ENCODE data around the gene ZBTB45. TPM values are rescaled to one million over a fixed set of nuclear protein-coding genes. Genes with fewer than 3 reads are reported as not detected.

ZBTB45 gene
- total RNA-seq, 1 experiment from 2014 or later: 14.8 TPM

- H3K4me3 ChIP-seq (ENCODE audit: low read depth, low read length): peak overlapping the region; percentile 53
- no TSS peak for BruUV-seq (replicated peaks)
These were observed 42.8 kb upstream of the ZBTB45 start for GRCh38 chr19:58562122-58563033.

DNA sequence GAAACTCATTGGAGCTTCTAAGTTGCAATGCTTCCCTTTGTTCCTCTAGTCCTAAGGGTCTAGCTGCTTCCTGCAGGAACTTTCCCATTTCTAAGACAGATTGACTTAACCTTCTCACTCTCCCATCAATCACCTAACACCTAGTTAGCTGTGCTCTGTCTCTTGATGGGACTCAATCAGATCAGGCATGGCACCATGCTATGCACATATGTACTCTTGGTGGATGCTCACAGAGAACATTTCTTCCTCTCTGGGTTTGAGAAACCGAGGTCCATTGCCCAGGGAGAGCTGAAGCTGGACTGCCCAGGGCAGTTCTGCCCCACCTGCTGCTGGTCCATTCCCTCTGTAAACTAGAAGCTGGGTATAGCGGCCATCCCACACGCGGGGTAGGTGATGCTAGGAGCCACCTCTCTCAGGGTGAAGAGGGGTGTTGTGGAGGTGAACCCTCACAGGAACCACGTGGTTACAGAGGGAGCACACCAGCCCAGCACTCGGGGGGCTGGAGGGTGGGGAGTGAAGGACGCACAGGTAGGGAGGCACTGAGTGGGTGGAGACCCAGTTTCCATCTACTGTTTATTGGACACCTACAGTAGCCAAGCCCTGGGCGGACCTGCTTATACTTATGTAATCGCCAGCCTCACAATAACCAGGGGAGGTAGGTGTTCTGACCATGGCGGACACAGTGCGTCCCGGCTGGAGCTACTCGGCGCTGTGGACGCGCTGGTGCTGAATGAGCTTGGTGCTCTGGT is 41.9 kb upstream of the ZBTB45 start:
- no peak for DNase-seq
- Mint-ChIP-seq H3K36me3 (ENCODE audit: insufficient read depth, unreplicated experiment) (peaks cover 98% of the 10 kb centered on the region), H3K4me1 (ENCODE audit: low read depth, unreplicated experiment) (peaks cover 31% of the 10 kb centered on the region), H3K27me3 (ENCODE audit: insufficient read depth, unreplicated experiment) (no peaks in the 10 kb centered on the region), H3K4me3 (ENCODE audit: unreplicated experiment) (peak overlapping the region; percentile 99), H3K27ac (ENCODE audit: unreplicated experiment) (peak overlapping the region; percentile 58), H3K9me3 (ENCODE audit: unreplicated experiment) (no peaks in the 10 kb centered on the region)
- no TSS peak for BruUV-seq (replicated peaks)
- Histone ChIP-seq H3K4me3 (ENCODE audit: low read depth, low read length) (peak overlapping the region; percentile 53), H3K36me3 (ENCODE audit: control insufficient read depth, insufficient read depth, low read length) (no peaks in the 10 kb centered on the region; the same call in 1 of the 2 replicates), H3K4me1 (peaks cover 8% of the 10 kb centered on the region; the same call in 1 of the 2 replicates), H3K9me3 (no peaks in the 10 kb centered on the region), H3K27me3 (replicated peaks; ENCODE audit: control insufficient read depth, insufficient read depth, low read length) (no peaks in the 10 kb centered on the region)
- ChIA-PET CTCF (interaction anchor here (1.3 kb wide), 1 partner anchor 18 kb away, joined by 3 read pairs; the partner anchor contains the start of gene TRIM28), POLR2A (interaction anchor here (1.2 kb wide), 1 partner anchor 18 kb away, joined by 3 read pairs; the partner anchor contains the start of gene TRIM28)
- intact Hi-C loops (cut with micrococcal nuclease; ENCODE audit: unreplicated experiment): no loop called here
- no peak for TF ChIP-seq CTCF (IDR thresholded peaks at IDR 0.05; ENCODE audit: insufficient read depth in 1 of 2, low read depth in 1 of 2, low read length in 1 of 2, severe bottlenecking in 1 of 2, unreplicated experiment in 1 of 2)

More at GRCh38 chr19:58562122-58563033, 42.8 kb upstream of the ZBTB45 start:
- Histone ChIP-seq H3K36me3 (ENCODE audit: control insufficient read depth, insufficient read depth, low read length) (no peaks in the 10 kb centered on the region; the same call in 1 of the 2 replicates), H3K4me1 (peaks cover 4% of the 10 kb centered on the region; the same call in 1 of the 2 replicates), H3K9me3 (no peaks in the 10 kb centered on the region), H3K27me3 (replicated peaks; ENCODE audit: control insufficient read depth, insufficient read depth, low read length) (no peaks in the 10 kb centered on the region)
- Mint-ChIP-seq H3K27ac (ENCODE audit: unreplicated experiment) (peak overlapping the region; percentile 58), H3K9me3 (ENCODE audit: unreplicated experiment) (no peaks in the 10 kb centered on the region), H3K27me3 (ENCODE audit: insufficient read depth, unreplicated experiment) (no peaks in the 10 kb centered on the region), H3K4me3 (ENCODE audit: unreplicated experiment) (peak overlapping the region; percentile 99), H3K36me3 (ENCODE audit: insufficient read depth, unreplicated experiment) (peaks cover 91% of the 10 kb centered on the region), H3K4me1 (ENCODE audit: low read depth, unreplicated experiment) (peaks cover 26% of the 10 kb centered on the region)
- intact Hi-C loops (cut with micrococcal nuclease; ENCODE audit: unreplicated experiment): loop anchor here (1.0 kb wide), 1 partner anchor 10 kb away; no protein-coding TSS in a partner anchor
- ChIA-PET CTCF (interaction anchor here (1.3 kb wide), 1 partner anchor 19 kb away, joined by 3 read pairs; the partner anchor contains the start of gene TRIM28), POLR2A (interaction anchor here (0.9 to 1.1 kb wide), 2 partner anchors 8 to 11 kb away, joined by 4 read pairs; partner anchors contain the start of gene CHMP2A)
- TF ChIP-seq CTCF (IDR thresholded peaks at IDR 0.05; ENCODE audit: insufficient read depth in 1 of 2, low read depth in 1 of 2, low read length in 1 of 2, severe bottlenecking in 1 of 2, unreplicated experiment in 1 of 2): no peak
- peak in 1 of 2 experiments; percentile 56 for DNase-seq

DNA sequence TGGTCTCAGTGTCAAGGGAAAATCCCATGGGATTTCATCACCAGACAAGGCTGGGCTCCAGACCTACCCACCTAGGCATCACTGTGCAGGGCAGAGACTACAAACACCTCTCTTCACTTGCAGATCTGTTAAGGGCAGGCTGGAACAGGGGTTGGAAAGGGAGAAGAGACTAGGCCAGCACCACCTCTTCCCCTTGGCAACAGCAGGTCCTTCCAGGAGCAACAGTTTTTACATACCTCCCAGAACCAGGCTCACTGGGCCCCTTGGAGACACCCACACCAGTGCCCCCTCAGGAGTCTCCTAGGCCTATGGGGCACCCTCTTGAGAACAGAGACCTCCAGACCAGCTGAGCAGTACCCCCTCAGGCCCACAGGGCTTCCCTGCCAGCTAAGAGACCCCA is 41.3 kb upstream of the ZBTB45 start:
- intact Hi-C loops (cut with micrococcal nuclease; ENCODE audit: unreplicated experiment): no loop called here
- Histone ChIP-seq H3K36me3 (ENCODE audit: control insufficient read depth, insufficient read depth, low read length) (peaks cover 1% of the 10 kb centered on the region), H3K4me3 (ENCODE audit: low read depth, low read length) (no peak overlapping the region), H3K4me1 (peaks cover 8% of the 10 kb centered on the region; the same call in 1 of the 2 replicates), H3K27me3 (replicated peaks; ENCODE audit: control insufficient read depth, insufficient read depth, low read length) (no peaks in the 10 kb centered on the region), H3K9me3 (no peaks in the 10 kb centered on the region)
- BruUV-seq (replicated peaks): no TSS peak
- H3K4me3 Mint-ChIP-seq (ENCODE audit: unreplicated experiment): peak overlapping the region; percentile 99
- POLR2A ChIA-PET: interaction anchor here (1.2 kb wide), 1 partner anchor 17 kb away, joined by 3 read pairs; the partner anchor contains the start of gene TRIM28
- no peaks in the 10 kb centered on the region for H3K9me3 Mint-ChIP-seq (ENCODE audit: unreplicated experiment)
- CTCF ChIA-PET: no interaction called here
- no peaks in the 10 kb centered on the region for H3K27me3 Mint-ChIP-seq (ENCODE audit: insufficient read depth, unreplicated experiment)
- no peak for DNase-seq
- peak overlapping the region; percentile 42 for H3K27ac Mint-ChIP-seq (ENCODE audit: unreplicated experiment)
- H3K4me1 Mint-ChIP-seq (ENCODE audit: low read depth, unreplicated experiment): peaks cover 31% of the 10 kb centered on the region
- TF ChIP-seq CTCF (IDR thresholded peaks at IDR 0.05; ENCODE audit: insufficient read depth in 1 of 2, low read depth in 1 of 2, low read length in 1 of 2, severe bottlenecking in 1 of 2, unreplicated experiment in 1 of 2): no peak
- peaks cover 98% of the 10 kb centered on the region for H3K36me3 Mint-ChIP-seq (ENCODE audit: insufficient read depth, unreplicated experiment)
